CD14-positive monocyte (primary cell): ENCODE measurements around the gene TRABD. TPM values are rescaled to one million over a fixed set of nuclear protein-coding genes. Genes with fewer than 3 reads are reported as not detected.

Experiments
- DNase-seq, 3 donors: peaks; one replicate each; pipeline ENCODE4 v3.0.0-alpha.2; 2011 to 2022
- H2AFZ ChIP-seq: 2 replicates; pipeline ENCODE4 v1.6.0; 2012; ENCODE audit warnings: mild to moderate bottlenecking, low read depth, low read length, inconsistent platforms; ENCODE audit not compliant: insufficient read depth, poor library complexity, severe bottlenecking
- H3K27ac ChIP-seq, 2 donors: 1 replicate in 1 of 2; 2 replicates in 1 of 2; pipeline ENCODE4 v1.5.1; 2012 to 2013; ENCODE audit warnings: low read length in 2 of 2, control low read depth in 1 of 2, inconsistent platforms in 1 of 2, low read depth in 1 of 2, mild to moderate bottlenecking in 1 of 2
- H3K27me3 ChIP-seq, 2 donors: one replicate each; pipeline versions ENCODE4 v1.6.0 to v1.6.1; 2011 to 2013; ENCODE audit warnings: low read length in 2 of 2; ENCODE audit not compliant: control insufficient read depth in 2 of 2, insufficient read depth in 2 of 2
- H3K36me3 ChIP-seq, 2 donors: replicated peaks in 1 of 2; 1 replicate in 1 of 2; 2 replicates in 1 of 2; pipeline versions ENCODE4 v1.5.1 to v1.6.1; 2012 to 2013; ENCODE audit warnings: low read length in 2 of 2, control low read depth in 1 of 2, inconsistent platforms in 1 of 2, mild to moderate bottlenecking in 1 of 2; ENCODE audit not compliant: insufficient read depth in 2 of 2, control insufficient read depth in 1 of 2
- H3K4me1 ChIP-seq, 2 donors: 1 replicate in 1 of 2; 2 replicates in 1 of 2; pipeline versions ENCODE4 v1.5.1 to v1.6.1; 2012 to 2013; ENCODE audit warnings: low read length in 2 of 2, control low read depth in 1 of 2, inconsistent platforms in 1 of 2, mild to moderate bottlenecking in 1 of 2, moderate library complexity in 1 of 2; ENCODE audit not compliant: insufficient read depth in 2 of 2, control insufficient read depth in 1 of 2
- H3K4me2 ChIP-seq: replicated peaks from 2 replicates; pipeline ENCODE3; 2012; ENCODE audit warnings: low read length, moderate library complexity, mild to moderate bottlenecking; ENCODE audit not compliant: poor library complexity, severe bottlenecking; ENCODE audit errors: extremely low read depth
- H3K4me3 ChIP-seq, 3 experiments: fragments of 200-600 bp in 1 of 3; sonication (generic) in 1 of 3; replicated peaks in 1 of 3; 1 replicate in 2 of 3; 2 replicates in 1 of 3; pipeline ENCODE4 v1.5.1; 2011 to 2013; ENCODE audit warnings: low read length in 3 of 3, mild to moderate bottlenecking in 3 of 3, control low read depth in 2 of 3, low read depth in 2 of 3, inconsistent platforms in 1 of 3, moderate library complexity in 1 of 3
- H3K79me2 ChIP-seq: 2 replicates; pipeline ENCODE4 v1.6.0; 2012; ENCODE audit warnings: mild to moderate bottlenecking, control low read depth, inconsistent platforms, low read length, moderate library complexity; ENCODE audit not compliant: insufficient read depth
- H3K9ac ChIP-seq: 2 replicates; pipeline ENCODE4 v1.6.0; 2017; ENCODE audit warnings: low read length, mild to moderate bottlenecking; ENCODE audit not compliant: insufficient read depth, poor library complexity, severe bottlenecking
- H3K9me3 ChIP-seq, 2 donors: replicated peaks in 1 of 2; 1 replicate in 1 of 2; 2 replicates in 1 of 2; pipeline versions ENCODE4 v1.5.1 to v1.6.1; 2012 to 2013; ENCODE audit warnings: low read length in 2 of 2, control low read depth in 1 of 2; ENCODE audit not compliant: control insufficient read depth in 1 of 2, insufficient read depth in 1 of 2
- H4K20me1 ChIP-seq: 2 replicates; pipeline ENCODE4 v1.6.0; 2012; ENCODE audit warnings: mild to moderate bottlenecking, low read length, control low read depth, moderate library complexity; ENCODE audit not compliant: insufficient read depth
- H3K27ac Mint-ChIP-seq, 7 donors: one replicate each; pipeline ENCODE4 v1.8.0; 2020; ENCODE audit warnings: mild to moderate bottlenecking in 7 of 7, mixed read lengths in 7 of 7, moderate library complexity in 6 of 7, inconsistent platforms in 2 of 7
- H3K27me3 Mint-ChIP-seq, 3 donors: one replicate each; pipeline ENCODE4 v1.8.0; 2021 to 2022; ENCODE audit warnings: low read depth in 3 of 3, mild to moderate bottlenecking in 3 of 3, mixed read lengths in 3 of 3, moderate library complexity in 3 of 3, inconsistent platforms in 1 of 3
- H3K36me3 Mint-ChIP-seq, 2 donors: one replicate each; pipeline ENCODE4 v1.8.0; 2020; ENCODE audit warnings: mixed read lengths in 2 of 2, inconsistent platforms in 1 of 2, mild to moderate bottlenecking in 1 of 2
- H3K4me1 Mint-ChIP-seq: one replicate; pipeline ENCODE4 v1.8.0; 2020; ENCODE audit warnings: mild to moderate bottlenecking, mixed read lengths
- H3K4me3 Mint-ChIP-seq, 2 donors: one replicate each; pipeline ENCODE4 v1.8.0; 2020; ENCODE audit warnings: mild to moderate bottlenecking in 2 of 2, mixed read lengths in 2 of 2, moderate library complexity in 1 of 2
- H3K9me3 Mint-ChIP-seq, 7 donors: one replicate each; pipeline ENCODE4 v1.8.0; 2020 to 2022; ENCODE audit warnings: mixed read lengths in 7 of 7, mild to moderate bottlenecking in 6 of 7, moderate library complexity in 6 of 7, inconsistent platforms in 2 of 7
- WGBS: methylation state at CpG from one replicate; pipeline ENCODE4 v1.1.5; 2013; ENCODE audit warnings: missing lambda C conversion rate; ENCODE audit not compliant: insufficient coverage; 5-methylcytosine and 5-hydroxymethylcytosine counted together
- intact Hi-C, 2 donors: fragments of 100-400 bp; cut with micrococcal nuclease; formaldehyde crosslinking; loops; one replicate each; pipeline versions ENCODE4 v1.15.0 to v1.15.1; 2023
- polyA plus RNA-seq, 3 donors: library from polyadenylated mRNA; depleted of rRNA in 1 of 3; unstranded in 2 of 3; stranded (reverse) in 1 of 3; fragments of 300-500 nt in 2 of 3; fragments of >200 nt in 1 of 3; fragmentation: Illumina TruSeq in 2 of 3; gene quantifications; 1 replicate in 2 of 3; 2 replicates in 1 of 3; pipeline ENCODE4 v1.2.3, GENCODE V29; 2012 to 2021
- TF ChIP-seq, protein P1 (sequence below): fragments of 200-600 bp; IDR thresholded peaks from one replicate; pipeline ENCODE4 v1.8.0; 2022; ENCODE audit warnings: antibody characterized with exemption, mild to moderate bottlenecking

TRABD gene
- polyA plus RNA-seq, 3 donors = 34.5 to 240 (median 39.3) TPM

DNA sequence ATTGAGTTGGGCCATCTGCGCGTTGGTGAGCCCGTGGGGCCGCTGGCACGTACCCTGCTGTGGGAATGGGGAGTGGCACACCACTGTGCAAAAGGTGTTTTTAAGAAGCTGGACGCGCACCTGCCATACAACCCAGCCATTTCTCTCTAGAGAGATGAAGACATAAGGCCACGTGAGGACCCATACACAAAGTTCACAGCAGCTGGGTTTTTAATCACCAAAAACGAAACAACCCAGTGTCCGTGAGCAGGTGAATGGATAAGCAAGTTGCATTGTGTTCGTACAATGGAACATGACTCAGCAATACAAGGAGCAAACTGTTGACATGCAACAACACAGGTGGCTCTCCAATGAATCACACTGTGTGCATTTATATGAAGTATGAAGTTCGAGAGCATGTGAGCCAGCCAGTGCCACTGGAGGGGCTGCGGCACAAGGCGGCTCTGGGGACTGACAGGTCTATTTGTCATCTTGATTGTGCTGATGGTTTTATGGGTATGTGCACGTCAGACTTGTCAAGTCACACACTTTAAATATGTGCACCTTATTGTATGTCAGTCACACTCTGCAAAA, 45.8 kb upstream of the TRABD start:
- intact Hi-C loops = no loop called here
- H3K4me3 Mint-ChIP-seq = no peak overlapping the region

DNA sequence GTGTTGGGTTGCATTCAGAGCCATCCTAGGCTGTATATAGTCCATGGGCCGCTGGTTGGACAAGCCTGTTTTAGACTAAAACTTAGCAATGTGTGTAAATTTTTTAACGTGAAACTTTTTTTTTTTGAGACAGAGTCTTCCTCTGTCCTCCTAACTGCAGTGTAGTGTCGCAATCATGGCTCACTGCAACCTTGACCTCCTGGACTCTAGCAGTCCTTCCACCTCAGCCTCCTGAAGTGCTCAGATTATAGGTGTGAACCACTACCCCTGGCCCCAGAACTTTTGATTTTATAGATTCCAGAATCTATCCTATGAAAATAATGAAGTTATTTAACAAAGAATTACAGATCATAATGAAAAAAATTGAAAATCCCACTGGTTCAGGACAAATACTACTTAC, 45.1 kb upstream of the TRABD start:
- H3K4me1 ChIP-seq = peaks cover 20 to 21% of the 10 kb centered on the region in 2 donors
- no peaks in the 10 kb centered on the region for H3K79me2 ChIP-seq
- H3K27me3 Mint-ChIP-seq = peaks cover 0 to 3% (median 0%) of the 10 kb centered on the region in 3 donors

More for the DNA sequence above, 45.8 kb upstream of the TRABD start:
- H3K4me1 Mint-ChIP-seq = peaks cover 34% of the 10 kb centered on the region
- peaks cover 19% of the 10 kb centered on the region in 2 donors for H3K4me1 ChIP-seq
- TF ChIP-seq, protein P1, sequence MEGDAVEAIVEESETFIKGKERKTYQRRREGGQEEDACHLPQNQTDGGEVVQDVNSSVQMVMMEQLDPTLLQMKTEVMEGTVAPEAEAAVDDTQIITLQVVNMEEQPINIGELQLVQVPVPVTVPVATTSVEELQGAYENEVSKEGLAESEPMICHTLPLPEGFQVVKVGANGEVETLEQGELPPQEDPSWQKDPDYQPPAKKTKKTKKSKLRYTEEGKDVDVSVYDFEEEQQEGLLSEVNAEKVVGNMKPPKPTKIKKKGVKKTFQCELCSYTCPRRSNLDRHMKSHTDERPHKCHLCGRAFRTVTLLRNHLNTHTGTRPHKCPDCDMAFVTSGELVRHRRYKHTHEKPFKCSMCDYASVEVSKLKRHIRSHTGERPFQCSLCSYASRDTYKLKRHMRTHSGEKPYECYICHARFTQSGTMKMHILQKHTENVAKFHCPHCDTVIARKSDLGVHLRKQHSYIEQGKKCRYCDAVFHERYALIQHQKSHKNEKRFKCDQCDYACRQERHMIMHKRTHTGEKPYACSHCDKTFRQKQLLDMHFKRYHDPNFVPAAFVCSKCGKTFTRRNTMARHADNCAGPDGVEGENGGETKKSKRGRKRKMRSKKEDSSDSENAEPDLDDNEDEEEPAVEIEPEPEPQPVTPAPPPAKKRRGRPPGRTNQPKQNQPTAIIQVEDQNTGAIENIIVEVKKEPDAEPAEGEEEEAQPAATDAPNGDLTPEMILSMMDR = no peak
- H4K20me1 ChIP-seq = no peaks in the 10 kb centered on the region
- H3K9ac ChIP-seq = no peak overlapping the region
- no peaks in the 10 kb centered on the region for H3K36me3 ChIP-seq
- no peak for DNase-seq
- no peaks in the 10 kb centered on the region for H3K36me3 Mint-ChIP-seq
- no peaks in the 10 kb centered on the region for H3K79me2 ChIP-seq
- H2AFZ ChIP-seq = no peak overlapping the region
- H3K9me3 Mint-ChIP-seq = peaks cover 0 to 2% (median 0%) of the 10 kb centered on the region in 7 donors
- H3K27me3 ChIP-seq = no peaks in the 10 kb centered on the region
- H3K27me3 Mint-ChIP-seq = peaks cover 0 to 3% (median 0%) of the 10 kb centered on the region in 3 donors
- no peak overlapping the region for H3K4me3 ChIP-seq
- 82% methylated on average over 9 of the region's 15 CpGs for WGBS
- no peak overlapping the region for H3K27ac Mint-ChIP-seq
- H3K27ac ChIP-seq = no peak overlapping the region
- no peaks in the 10 kb centered on the region for H3K9me3 ChIP-seq
- no peak overlapping the region for H3K4me2 ChIP-seq

More for the DNA sequence above, 45.1 kb upstream of the TRABD start:
- Histone ChIP-seq H2AFZ (no peak overlapping the region), H4K20me1 (no peaks in the 10 kb centered on the region), H3K27me3 (no peaks in the 10 kb centered on the region), H3K36me3 (no peaks in the 10 kb centered on the region), H3K9me3 (no peaks in the 10 kb centered on the region), H3K9ac (no peak overlapping the region), H3K4me3 (no peak overlapping the region), H3K4me2 (no peak overlapping the region), H3K27ac (no peak overlapping the region)
- TF ChIP-seq, protein P1 = no peak
- no CpG with 5 or more reads among the region's 3 CpGs for WGBS
- H3K9me3 Mint-ChIP-seq = peaks cover 0 to 2% (median 0%) of the 10 kb centered on the region in 7 donors
- no peaks in the 10 kb centered on the region for H3K36me3 Mint-ChIP-seq
- H3K4me1 Mint-ChIP-seq = peaks cover 39% of the 10 kb centered on the region
- no peak overlapping the region for H3K27ac Mint-ChIP-seq
- no peak overlapping the region for H3K4me3 Mint-ChIP-seq
- DNase-seq = no peak
- intact Hi-C loops = no loop called here
